ENCODE results near the gene RNF8. TPM values are rescaled to one million over a fixed set of nuclear protein-coding genes. Genes with fewer than 3 reads are reported as not detected.
"Not testable (repeated sequence)": the region's sequence is repeated elsewhere in the genome, so short reads cannot be mapped to it uniquely, and the experiment has no call there.

RNF8 gene
- total RNA-seq, 2 experiments from 2014 or later = 19.8 to 21.1 TPM

- Mint-ChIP-seq H3K4me3 (no peak overlapping the region), H3K9me3 (no peaks in the 10 kb centered on the region), H3K27me3 (no peaks in the 10 kb centered on the region), H3K27ac (no peak overlapping the region), H3K4me1 (ENCODE audit: low read depth) (no peaks in the 10 kb centered on the region), H3K36me3 (ENCODE audit: low read depth) (no peaks in the 10 kb centered on the region)
- intact Hi-C loops (cut with micrococcal nuclease) = no loop called here
- TF ChIP-seq, protein P1, sequence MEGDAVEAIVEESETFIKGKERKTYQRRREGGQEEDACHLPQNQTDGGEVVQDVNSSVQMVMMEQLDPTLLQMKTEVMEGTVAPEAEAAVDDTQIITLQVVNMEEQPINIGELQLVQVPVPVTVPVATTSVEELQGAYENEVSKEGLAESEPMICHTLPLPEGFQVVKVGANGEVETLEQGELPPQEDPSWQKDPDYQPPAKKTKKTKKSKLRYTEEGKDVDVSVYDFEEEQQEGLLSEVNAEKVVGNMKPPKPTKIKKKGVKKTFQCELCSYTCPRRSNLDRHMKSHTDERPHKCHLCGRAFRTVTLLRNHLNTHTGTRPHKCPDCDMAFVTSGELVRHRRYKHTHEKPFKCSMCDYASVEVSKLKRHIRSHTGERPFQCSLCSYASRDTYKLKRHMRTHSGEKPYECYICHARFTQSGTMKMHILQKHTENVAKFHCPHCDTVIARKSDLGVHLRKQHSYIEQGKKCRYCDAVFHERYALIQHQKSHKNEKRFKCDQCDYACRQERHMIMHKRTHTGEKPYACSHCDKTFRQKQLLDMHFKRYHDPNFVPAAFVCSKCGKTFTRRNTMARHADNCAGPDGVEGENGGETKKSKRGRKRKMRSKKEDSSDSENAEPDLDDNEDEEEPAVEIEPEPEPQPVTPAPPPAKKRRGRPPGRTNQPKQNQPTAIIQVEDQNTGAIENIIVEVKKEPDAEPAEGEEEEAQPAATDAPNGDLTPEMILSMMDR (IDR thresholded peaks at IDR 0.05) = no peak
- ATAC-seq (no peak), DNase-seq (no peak)
- CTCF ChIA-PET = interaction anchor here (0.8 kb wide), 1 partner anchor 18 kb away, joined by 4 read pairs; no protein-coding TSS in a partner anchor
- POLR2A ChIA-PET = interaction anchor here (0.7 to 1.4 kb wide), 2 partner anchors 33 to 57 kb away, joined by 3 read pairs; partner anchors contain the start of gene CMTR1
Observed at GRCh38 chr6:37399795-37400490, 46.2 kb downstream of the RNF8 start.

GRCh38 chr6:37401658-37402057, 47.9 kb downstream of the RNF8 start:
- ATAC-seq; POLR2A ChIA-PET; H3K4me1 Mint-ChIP-seq (ENCODE audit: low read depth); DNase-seq; H3K4me3 Mint-ChIP-seq; H3K9me3 Mint-ChIP-seq; H3K27ac Mint-ChIP-seq; intact Hi-C loops (cut with micrococcal nuclease); H3K27me3 Mint-ChIP-seq; H3K36me3 Mint-ChIP-seq (ENCODE audit: low read depth): not testable (repeated sequence)
- CTCF ChIA-PET = interaction anchor here (1.2 kb wide), 1 partner anchor 8 kb away, joined by 3 read pairs; no protein-coding TSS in a partner anchor

DNA sequence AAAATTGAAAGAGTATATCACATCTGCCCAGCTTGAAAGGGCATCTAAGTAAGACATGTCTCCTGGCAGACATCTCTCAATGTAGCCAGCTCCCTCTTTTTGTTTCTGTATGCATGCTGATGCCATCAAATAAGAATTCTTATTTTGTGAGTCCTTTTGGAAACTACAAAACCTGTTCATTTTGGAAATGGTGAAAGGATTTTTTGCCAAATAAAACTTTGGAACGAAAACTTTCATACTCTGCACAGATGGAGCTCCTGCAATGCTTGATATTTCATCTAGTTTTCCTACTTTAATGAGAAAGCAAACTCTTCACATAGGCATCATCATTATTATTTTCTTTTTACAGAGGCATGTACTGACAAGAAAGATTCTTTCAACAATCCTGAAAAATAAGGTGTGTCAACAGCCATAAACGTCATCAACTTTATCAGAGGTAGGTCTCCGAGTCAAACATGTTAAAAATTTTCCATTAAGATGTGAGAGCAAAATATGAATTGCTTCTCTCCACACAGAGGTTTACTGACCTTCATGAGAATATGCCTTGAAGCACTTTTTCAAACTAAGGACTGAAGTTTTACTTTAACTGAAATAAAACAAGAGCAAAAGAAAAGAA, 53.1 kb downstream of the RNF8 start:
- H3K9me3 Mint-ChIP-seq = no peaks in the 10 kb centered on the region
- POLR2A ChIA-PET = no interaction called here
- DNase-seq = no peak
- H3K4me3 Mint-ChIP-seq = no peak overlapping the region
- CTCF ChIA-PET = no interaction called here
- H3K4me1 Mint-ChIP-seq (ENCODE audit: low read depth) = no peaks in the 10 kb centered on the region
- intact Hi-C loops (cut with micrococcal nuclease) = no loop called here
- TF ChIP-seq, protein P1 (IDR thresholded peaks at IDR 0.05) = no peak
- no peak overlapping the region for H3K27ac Mint-ChIP-seq
- peaks cover 7% of the 10 kb centered on the region for H3K27me3 Mint-ChIP-seq
- H3K36me3 Mint-ChIP-seq (ENCODE audit: low read depth) = no peaks in the 10 kb centered on the region
- ATAC-seq = no peak

DNA sequence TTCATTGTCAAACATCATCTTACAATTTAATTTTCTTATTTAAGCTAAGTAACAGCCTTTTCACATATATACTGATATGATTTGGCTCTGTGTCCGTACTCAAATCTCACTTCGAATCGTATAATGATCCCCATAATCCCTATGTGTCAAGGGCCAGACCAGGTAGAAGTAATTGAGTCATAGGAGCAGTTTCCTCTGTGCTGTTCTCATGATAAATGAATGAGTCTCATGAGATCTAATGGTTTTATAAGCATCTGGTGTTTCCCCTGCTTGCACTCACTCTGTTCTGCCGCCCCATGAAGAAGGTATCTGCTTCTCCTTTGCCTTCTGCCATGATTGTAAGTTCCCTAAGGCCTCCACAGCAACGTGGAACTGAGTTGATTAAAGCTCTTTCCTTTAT, 54.2 kb downstream of the RNF8 start:
- intact Hi-C loops (cut with micrococcal nuclease) = no loop called here
- H3K4me3 Mint-ChIP-seq = no peak overlapping the region
- ATAC-seq (no peak), DNase-seq (no peak)
- no peak overlapping the region for H3K27ac Mint-ChIP-seq
- CTCF ChIA-PET = interaction anchor here (1.0 kb wide), 1 partner anchor 11 kb away, joined by 3 read pairs; no protein-coding TSS in a partner anchor
- H3K4me1 Mint-ChIP-seq (ENCODE audit: low read depth) = no peaks in the 10 kb centered on the region
- H3K36me3 Mint-ChIP-seq (ENCODE audit: low read depth) = no peaks in the 10 kb centered on the region
- POLR2A ChIA-PET = no interaction called here
- TF ChIP-seq, protein P1 (IDR thresholded peaks at IDR 0.05) = no peak
- H3K27me3 Mint-ChIP-seq = peaks cover 7% of the 10 kb centered on the region
- no peaks in the 10 kb centered on the region for H3K9me3 Mint-ChIP-seq

- CTCF ChIA-PET = no interaction called here
Observed at GRCh38 chr6:37409501-37409900, 55.7 kb downstream of the RNF8 start.

More at GRCh38 chr6:37409501-37409900, 55.7 kb downstream of the RNF8 start:
- Mint-ChIP-seq H3K4me3 (no peak overlapping the region), H3K4me1 (ENCODE audit: low read depth) (no peaks in the 10 kb centered on the region), H3K27me3 (peaks cover 7% of the 10 kb centered on the region), H3K36me3 (ENCODE audit: low read depth) (no peaks in the 10 kb centered on the region), H3K9me3 (no peaks in the 10 kb centered on the region), H3K27ac (no peak overlapping the region)
- no peak for DNase-seq
- ATAC-seq = no peak
- intact Hi-C loops (cut with micrococcal nuclease) = no loop called here
- TF ChIP-seq, protein P1 (IDR thresholded peaks at IDR 0.05) = no peak
- POLR2A ChIA-PET = no interaction called here

Measured in activated CD8-positive, alpha-beta T cell treated with anti-CD3 and anti-CD28 coated beads for 36 hours (primary cell).